HepG2 (cell line): ENCODE measurements around the gene DOK1. TPM values are rescaled to one million over a fixed set of nuclear protein-coding genes. Genes with fewer than 3 reads are reported as not detected.

ENCODE experiments used
- AKAP8 ChIP-seq: sonication (generic); formaldehyde crosslinking; IDR thresholded peaks from 2 replicates; pipeline ENCODE4 v1.5.1; 2020; ENCODE audit warnings: mild to moderate bottlenecking, missing genetic modification reagents
- GLI4 ChIP-seq: sonication (generic); formaldehyde crosslinking; IDR thresholded peaks from 2 replicates; pipeline ENCODE4 v1.5.1; 2020; ENCODE audit warnings: missing genetic modification reagents, mild to moderate bottlenecking, moderate library complexity, borderline replicate concordance
- HES4 ChIP-seq: sonication (generic); formaldehyde crosslinking; IDR thresholded peaks from 2 replicates; pipeline ENCODE4 v1.9.0; 2021; ENCODE audit warnings: mild to moderate bottlenecking, missing genetic modification reagents, borderline replicate concordance
- MTF1 ChIP-seq: sonication (generic); formaldehyde crosslinking; IDR thresholded peaks from 2 replicates; pipeline ENCODE4 v1.5.0; 2020; ENCODE audit warnings: missing genetic modification reagents
- SMYD3 ChIP-seq: sonication (generic); formaldehyde crosslinking; IDR thresholded peaks from 2 replicates; pipeline ENCODE4 v1.8.1; 2023; ENCODE audit warnings: mild to moderate bottlenecking, missing genetic modification reagents
- SOX13 ChIP-seq, 3 experiments: fragments of 450-650 bp in 1 of 3; sonication (generic) in 1 of 3; formaldehyde crosslinking in 1 of 3; IDR thresholded peaks in 2 of 3; conservative IDR thresholded peaks in 1 of 3; 2 replicates each; pipeline versions ENCODE4 v1.5.0 to v1.6.1; 2016 to 2020; ENCODE audit warnings: antibody characterized with exemption in 1 of 3, mild to moderate bottlenecking in 1 of 3, missing compliant biosample characterization in 1 of 3, missing genetic modification reagents in 1 of 3, moderate library complexity in 1 of 3
- STAG1 ChIP-seq: sonication (generic); formaldehyde crosslinking; IDR thresholded peaks from 2 replicates; pipeline ENCODE4 v1.4.0; 2020; ENCODE audit warnings: missing genetic modification reagents
- TARDBP ChIP-seq: sonication (generic); formaldehyde crosslinking; IDR thresholded peaks from 2 replicates; pipeline ENCODE4 v1.8.0; 2022; ENCODE audit warnings: mild to moderate bottlenecking, missing genetic modification reagents
- ZBTB10 ChIP-seq: sonication (generic); formaldehyde crosslinking; IDR thresholded peaks from 2 replicates; pipeline ENCODE4 v1.4.0; 2020; ENCODE audit warnings: missing genetic modification reagents, borderline replicate concordance
- ZFP36L2 ChIP-seq: sonication (generic); formaldehyde crosslinking; IDR thresholded peaks from 2 replicates; pipeline ENCODE4 v1.4.0; 2020; ENCODE audit warnings: missing genetic modification reagents
- ZNF451 ChIP-seq: sonication (generic); formaldehyde crosslinking; IDR thresholded peaks from 2 replicates; pipeline ENCODE4 v1.5.0; 2020; ENCODE audit warnings: mild to moderate bottlenecking, missing genetic modification reagents
- ZNF619 ChIP-seq: sonication (generic); formaldehyde crosslinking; IDR thresholded peaks from 2 replicates; pipeline ENCODE4 v1.4.0; 2020; ENCODE audit warnings: mild to moderate bottlenecking, missing genetic modification reagents
- polyA plus RNA-seq, 8 experiments: library from polyadenylated mRNA; depleted of rRNA in 3 of 8; stranded (reverse) in 7 of 8; unstranded in 1 of 8; fragments of >200 nt; fragmentation: Illumina TruSeq in 4 of 8; extraction: Trizol in 4 of 8; gene quantifications; 2 replicates each; pipeline versions ENCODE4 v1.2.1 to v1.2.3, GENCODE V29; 2011 to 2016; ENCODE audit warnings: low read depth in 4 of 8, missing spikeins in 1 of 8, mixed read lengths in 1 of 8; ENCODE audit not compliant: insufficient read depth in 1 of 8
- total RNA-seq, 5 experiments: library from RNA; depleted of rRNA; stranded (reverse); fragments of >200 nt; fragmentation: Illumina TruSeq; extraction: Trizol; gene quantifications; 2 replicates each; pipeline ENCODE4 v1.2.3, GENCODE V29; 2016; ENCODE audit warnings: low read depth in 1 of 5
- TF ChIP-seq, protein P1 (sequence below): sonication (generic); formaldehyde crosslinking; IDR thresholded peaks from 2 replicates; pipeline ENCODE4 v1.4.0; 2020; ENCODE audit warnings: mild to moderate bottlenecking, missing genetic modification reagents, borderline replicate concordance
- TF ChIP-seq, protein P2 (sequence below): sonication (generic); formaldehyde crosslinking; IDR thresholded peaks from 2 replicates; pipeline ENCODE4 v1.5.0; 2020; ENCODE audit warnings: missing genetic modification reagents, mild to moderate bottlenecking, borderline replicate concordance
- TF ChIP-seq, protein P3 (sequence below): sonication (generic); formaldehyde crosslinking; IDR thresholded peaks from 2 replicates; pipeline ENCODE4 v1.4.0; 2020; ENCODE audit warnings: mild to moderate bottlenecking, missing genetic modification reagents, borderline replicate concordance

Gene DOK1
- total and polyA plus RNA-seq, 2 of the 13 experiments (the other 11 are each of a cell fraction or from before 2014, with no cell fraction given) = 0.53 to 0.74 TPM

DNA sequence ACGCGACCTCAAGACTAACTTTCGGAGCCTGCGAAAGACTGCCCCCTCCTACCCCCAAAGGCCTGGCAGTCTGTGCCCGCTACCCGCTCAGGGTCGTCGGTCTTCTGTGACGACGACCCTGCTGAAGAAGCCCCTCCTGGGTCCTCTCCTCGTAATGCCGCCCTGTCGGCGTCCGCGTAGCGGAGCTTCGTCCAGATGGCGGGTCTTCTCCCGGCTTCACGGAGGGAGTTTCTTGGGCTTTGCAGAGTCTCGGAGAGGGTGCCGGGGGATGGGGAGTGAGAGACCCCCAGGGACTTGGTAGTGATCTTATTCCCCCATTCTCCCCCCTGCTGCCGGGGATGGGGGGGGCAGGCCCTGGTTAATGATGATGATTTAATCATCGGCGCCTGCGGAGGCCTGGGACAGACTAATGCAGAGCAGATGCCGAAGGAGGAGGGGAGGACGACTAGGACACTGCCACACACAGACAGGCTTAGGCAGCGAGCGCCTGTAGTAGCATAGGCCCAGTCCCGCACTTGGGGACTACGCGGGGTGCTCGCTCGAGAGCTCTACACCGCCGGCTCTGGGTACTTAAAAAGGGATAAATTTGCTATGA is 46.5 kb upstream of the DOK1 start (continued):
- TF ChIP-seq, protein P1, sequence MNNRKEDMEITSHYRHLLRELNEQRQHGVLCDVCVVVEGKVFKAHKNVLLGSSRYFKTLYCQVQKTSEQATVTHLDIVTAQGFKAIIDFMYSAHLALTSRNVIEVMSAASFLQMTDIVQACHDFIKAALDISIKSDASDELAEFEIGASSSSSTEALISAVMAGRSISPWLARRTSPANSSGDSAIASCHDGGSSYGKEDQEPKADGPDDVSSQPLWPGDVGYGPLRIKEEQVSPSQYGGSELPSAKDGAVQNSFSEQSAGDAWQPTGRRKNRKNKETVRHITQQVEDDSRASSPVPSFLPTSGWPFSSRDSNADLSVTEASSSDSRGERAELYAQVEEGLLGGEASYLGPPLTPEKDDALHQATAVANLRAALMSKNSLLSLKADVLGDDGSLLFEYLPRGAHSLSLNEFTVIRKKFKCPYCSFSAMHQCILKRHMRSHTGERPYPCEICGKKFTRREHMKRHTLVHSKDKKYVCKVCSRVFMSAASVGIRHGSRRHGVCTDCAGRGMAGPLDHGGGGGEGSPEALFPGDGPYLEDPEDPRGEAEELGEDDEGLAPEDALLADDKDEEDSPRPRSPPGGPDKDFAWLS (CRISPR knock-in tag) = no peak
- no peak for TF ChIP-seq ZNF619 (CRISPR knock-in tag)
- no peak for TF ChIP-seq SMYD3 (CRISPR knock-in tag)
- TF ChIP-seq AKAP8 (CRISPR knock-in tag) = no peak
- TF ChIP-seq ZBTB10 (CRISPR knock-in tag) = no peak
- TF ChIP-seq, protein P2, sequence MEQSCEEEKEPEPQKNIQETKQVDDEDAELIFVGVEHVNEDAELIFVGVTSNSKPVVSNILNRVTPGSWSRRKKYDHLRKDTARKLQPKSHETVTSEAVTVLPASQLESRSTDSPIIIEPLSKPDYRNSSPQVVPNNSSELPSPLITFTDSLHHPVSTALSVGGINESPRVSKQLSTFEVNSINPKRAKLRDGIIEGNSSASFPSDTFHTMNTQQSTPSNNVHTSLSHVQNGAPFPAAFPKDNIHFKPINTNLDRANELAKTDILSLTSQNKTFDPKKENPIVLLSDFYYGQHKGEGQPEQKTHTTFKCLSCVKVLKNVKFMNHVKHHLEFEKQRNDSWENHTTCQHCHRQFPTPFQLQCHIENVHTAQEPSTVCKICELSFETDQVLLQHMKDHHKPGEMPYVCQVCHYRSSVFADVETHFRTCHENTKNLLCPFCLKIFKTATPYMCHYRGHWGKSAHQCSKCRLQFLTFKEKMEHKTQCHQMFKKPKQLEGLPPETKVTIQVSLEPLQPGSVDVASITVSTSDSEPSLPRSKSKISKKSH = no peak
- 0 out of 2 replicates have a peak, but pooled peaks have one; percentile 7 for TF ChIP-seq TARDBP (CRISPR knock-in tag)
- TF ChIP-seq SOX13 (IDR thresholded peaks at IDR 0.05) = no peak
- TF ChIP-seq SOX13 (CRISPR knock-in tag; conservative IDR thresholded peaks at IDR 0.05 in 1 of 2, IDR thresholded peaks at IDR 0.05 in 1 of 2) = peak; percentile 2 to 55; a peak in 2 of 4 replicates
- no peak for TF ChIP-seq GLI4 (CRISPR knock-in tag)
- no peak for TF ChIP-seq STAG1 (CRISPR knock-in tag)
- no peak for TF ChIP-seq MTF1 (CRISPR knock-in tag)
- no peak for TF ChIP-seq ZFP36L2 (CRISPR knock-in tag)
- TF ChIP-seq HES4 (CRISPR knock-in tag) = 0 out of 2 replicates have a peak, but pooled peaks have one; percentile 54
- TF ChIP-seq, protein P3, sequence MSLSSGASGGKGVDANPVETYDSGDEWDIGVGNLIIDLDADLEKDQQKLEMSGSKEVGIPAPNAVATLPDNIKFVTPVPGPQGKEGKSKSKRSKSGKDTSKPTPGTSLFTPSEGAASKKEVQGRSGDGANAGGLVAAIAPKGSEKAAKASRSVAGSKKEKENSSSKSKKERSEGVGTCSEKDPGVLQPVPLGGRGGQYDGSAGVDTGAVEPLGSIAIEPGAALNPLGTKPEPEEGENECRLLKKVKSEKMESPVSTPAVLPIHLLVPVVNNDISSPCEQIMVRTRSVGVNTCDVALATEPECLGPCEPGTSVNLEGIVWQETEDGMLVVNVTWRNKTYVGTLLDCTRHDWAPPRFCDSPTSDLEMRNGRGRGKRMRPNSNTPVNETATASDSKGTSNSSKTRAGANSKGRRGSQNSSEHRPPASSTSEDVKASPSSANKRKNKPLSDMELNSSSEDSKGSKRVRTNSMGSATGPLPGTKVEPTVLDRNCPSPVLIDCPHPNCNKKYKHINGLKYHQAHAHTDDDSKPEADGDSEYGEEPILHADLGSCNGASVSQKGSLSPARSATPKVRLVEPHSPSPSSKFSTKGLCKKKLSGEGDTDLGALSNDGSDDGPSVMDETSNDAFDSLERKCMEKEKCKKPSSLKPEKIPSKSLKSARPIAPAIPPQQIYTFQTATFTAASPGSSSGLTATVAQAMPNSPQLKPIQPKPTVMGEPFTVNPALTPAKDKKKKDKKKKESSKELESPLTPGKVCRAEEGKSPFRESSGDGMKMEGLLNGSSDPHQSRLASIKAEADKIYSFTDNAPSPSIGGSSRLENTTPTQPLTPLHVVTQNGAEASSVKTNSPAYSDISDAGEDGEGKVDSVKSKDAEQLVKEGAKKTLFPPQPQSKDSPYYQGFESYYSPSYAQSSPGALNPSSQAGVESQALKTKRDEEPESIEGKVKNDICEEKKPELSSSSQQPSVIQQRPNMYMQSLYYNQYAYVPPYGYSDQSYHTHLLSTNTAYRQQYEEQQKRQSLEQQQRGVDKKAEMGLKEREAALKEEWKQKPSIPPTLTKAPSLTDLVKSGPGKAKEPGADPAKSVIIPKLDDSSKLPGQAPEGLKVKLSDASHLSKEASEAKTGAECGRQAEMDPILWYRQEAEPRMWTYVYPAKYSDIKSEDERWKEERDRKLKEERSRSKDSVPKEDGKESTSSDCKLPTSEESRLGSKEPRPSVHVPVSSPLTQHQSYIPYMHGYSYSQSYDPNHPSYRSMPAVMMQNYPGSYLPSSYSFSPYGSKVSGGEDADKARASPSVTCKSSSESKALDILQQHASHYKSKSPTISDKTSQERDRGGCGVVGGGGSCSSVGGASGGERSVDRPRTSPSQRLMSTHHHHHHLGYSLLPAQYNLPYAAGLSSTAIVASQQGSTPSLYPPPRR (CRISPR knock-in tag) = peak; percentile 48; the same call in 1 of the 2 replicates
- TF ChIP-seq ZNF451 (CRISPR knock-in tag) = no peak
